ENCODE results near the gene DCLK2.

- no peak for TF ChIP-seq MZF1 (CRISPR knock-in tag; IDR thresholded peaks at IDR 0.05; ENCODE audit: borderline replicate concordance)
- TF ChIP-seq MAX (IDR thresholded peaks at IDR 0.05) = no peak
- TF ChIP-seq TEAD2 (CRISPR knock-in tag; IDR thresholded peaks at IDR 0.05) = no peak
- TF ChIP-seq ZNF431 (CRISPR knock-in tag; IDR thresholded peaks at IDR 0.05; ENCODE audit: borderline replicate concordance, low read depth) = no peak
- TF ChIP-seq ZNF501 (CRISPR knock-in tag; IDR thresholded peaks at IDR 0.05) = no peak
- no peak for TF ChIP-seq JUN (CRISPR knock-in tag; IDR thresholded peaks at IDR 0.05)
- TF ChIP-seq TFAP4 (IDR thresholded peaks at IDR 0.05; ENCODE audit: borderline replicate concordance, low read depth) = no peak
- TF ChIP-seq ZFP37 (CRISPR knock-in tag; IDR thresholded peaks at IDR 0.05; ENCODE audit: borderline replicate concordance) = no peak
- no peak for TF ChIP-seq ZNF609 (CRISPR knock-in tag; IDR thresholded peaks at IDR 0.05; ENCODE audit: borderline replicate concordance)
- no peak for TF ChIP-seq ELF1 (CRISPR knock-in tag; IDR thresholded peaks at IDR 0.05)
Observed at GRCh38 chr4:150049682-150050081, 28.6 kb upstream of the DCLK2 start.
